Right lobe of liver (tissue), 4 donors: ENCODE results near the gene BICC1.

Source experiments
- POLR2A ChIP-seq: fragments of 450-650 bp; IDR thresholded peaks from one replicate; pipeline ENCODE4 v1.6.1; 2017; ENCODE audit warnings: antibody characterized with exemption, mild to moderate bottlenecking
- TF ChIP-seq, protein P1 (sequence below), 4 donors: fragments of 200-600 bp in 3 of 4; fragments of 450-650 bp in 1 of 4; IDR thresholded peaks; one replicate each; pipeline versions ENCODE4 v1.5.1 to v1.8.0; 2016 to 2022; ENCODE audit warnings: antibody characterized with exemption in 4 of 4, mild to moderate bottlenecking in 2 of 4
- donor health status: DM: no; HTN: no; CAD: no.
- donor health status: DM: no; HTN: no; CAD: no.
- donor health status: DM: no; HTN: yes; CAD: no.

DNA sequence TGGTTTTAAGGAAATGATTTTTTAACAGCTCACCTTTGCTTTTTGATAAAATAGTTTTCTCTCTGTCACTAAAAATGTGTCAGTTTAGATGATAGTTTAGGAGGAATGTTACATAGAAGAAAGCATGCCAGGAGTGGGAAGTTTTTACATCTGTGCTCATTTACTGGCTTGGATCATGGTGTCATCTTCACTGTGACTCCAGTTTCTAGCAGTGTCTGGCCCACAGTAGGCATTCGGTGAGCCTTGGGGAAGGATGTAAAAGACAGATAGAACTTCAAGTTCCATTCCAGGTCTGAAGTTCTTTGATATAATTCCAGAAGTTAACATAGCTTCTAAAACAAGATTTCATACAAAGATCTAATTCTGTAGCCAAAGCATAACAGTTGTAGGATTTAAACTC, 259.2 kb downstream of the BICC1 start:
- TF ChIP-seq, protein P1, sequence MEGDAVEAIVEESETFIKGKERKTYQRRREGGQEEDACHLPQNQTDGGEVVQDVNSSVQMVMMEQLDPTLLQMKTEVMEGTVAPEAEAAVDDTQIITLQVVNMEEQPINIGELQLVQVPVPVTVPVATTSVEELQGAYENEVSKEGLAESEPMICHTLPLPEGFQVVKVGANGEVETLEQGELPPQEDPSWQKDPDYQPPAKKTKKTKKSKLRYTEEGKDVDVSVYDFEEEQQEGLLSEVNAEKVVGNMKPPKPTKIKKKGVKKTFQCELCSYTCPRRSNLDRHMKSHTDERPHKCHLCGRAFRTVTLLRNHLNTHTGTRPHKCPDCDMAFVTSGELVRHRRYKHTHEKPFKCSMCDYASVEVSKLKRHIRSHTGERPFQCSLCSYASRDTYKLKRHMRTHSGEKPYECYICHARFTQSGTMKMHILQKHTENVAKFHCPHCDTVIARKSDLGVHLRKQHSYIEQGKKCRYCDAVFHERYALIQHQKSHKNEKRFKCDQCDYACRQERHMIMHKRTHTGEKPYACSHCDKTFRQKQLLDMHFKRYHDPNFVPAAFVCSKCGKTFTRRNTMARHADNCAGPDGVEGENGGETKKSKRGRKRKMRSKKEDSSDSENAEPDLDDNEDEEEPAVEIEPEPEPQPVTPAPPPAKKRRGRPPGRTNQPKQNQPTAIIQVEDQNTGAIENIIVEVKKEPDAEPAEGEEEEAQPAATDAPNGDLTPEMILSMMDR (IDR thresholded peaks at IDR 0.05), result no peak
- no peak for TF ChIP-seq POLR2A
